Osteocyte (in vitro differentiated cells): ENCODE data around the gene LAT. TPM values are rescaled to one million over a fixed set of nuclear protein-coding genes. Genes with fewer than 3 reads are reported as not detected.

Source experiments
- DNase-seq: peaks from one replicate; pipeline ENCODE4 v3.0.0; 2021; ENCODE audit warnings: mixed read lengths; ENCODE audit not compliant: unreplicated experiment; ENCODE audit errors: extremely low spot score
- H3K27ac Mint-ChIP-seq: one replicate; pipeline ENCODE4 v1.8.0; 2021; ENCODE audit warnings: mild to moderate bottlenecking, mixed read lengths; ENCODE audit not compliant: unreplicated experiment
- H3K27me3 Mint-ChIP-seq: one replicate; pipeline ENCODE4 v1.8.0; 2021; ENCODE audit warnings: mixed read lengths; ENCODE audit not compliant: unreplicated experiment
- H3K36me3 Mint-ChIP-seq: one replicate; pipeline ENCODE4 v1.8.0; 2021; ENCODE audit warnings: mixed read lengths; ENCODE audit not compliant: unreplicated experiment
- H3K4me1 Mint-ChIP-seq: one replicate; pipeline ENCODE4 v1.8.0; 2021; ENCODE audit warnings: mixed read lengths; ENCODE audit not compliant: unreplicated experiment
- H3K4me3 Mint-ChIP-seq: one replicate; pipeline ENCODE4 v1.8.0; 2021; ENCODE audit warnings: mild to moderate bottlenecking, moderate library complexity, mixed read lengths; ENCODE audit not compliant: unreplicated experiment
- H3K9me3 Mint-ChIP-seq: one replicate; pipeline ENCODE4 v1.8.0; 2021; ENCODE audit warnings: mixed read lengths; ENCODE audit not compliant: unreplicated experiment
- total RNA-seq: library from RNA; stranded (reverse); gene quantifications from 2 replicates; pipeline ENCODE4 v1.2.1, GENCODE V29; 2021
- TF ChIP-seq, protein P1 (sequence below): fragments of 200-600 bp; sonication (generic); IDR thresholded peaks from 2 replicates; pipeline ENCODE4 v1.5.0; 2021; ENCODE audit warnings: antibody characterized with exemption, mild to moderate bottlenecking, moderate library complexity

Gene LAT
- total RNA-seq, 1 donor from 2014 or later, result 12.0 TPM

DNA sequence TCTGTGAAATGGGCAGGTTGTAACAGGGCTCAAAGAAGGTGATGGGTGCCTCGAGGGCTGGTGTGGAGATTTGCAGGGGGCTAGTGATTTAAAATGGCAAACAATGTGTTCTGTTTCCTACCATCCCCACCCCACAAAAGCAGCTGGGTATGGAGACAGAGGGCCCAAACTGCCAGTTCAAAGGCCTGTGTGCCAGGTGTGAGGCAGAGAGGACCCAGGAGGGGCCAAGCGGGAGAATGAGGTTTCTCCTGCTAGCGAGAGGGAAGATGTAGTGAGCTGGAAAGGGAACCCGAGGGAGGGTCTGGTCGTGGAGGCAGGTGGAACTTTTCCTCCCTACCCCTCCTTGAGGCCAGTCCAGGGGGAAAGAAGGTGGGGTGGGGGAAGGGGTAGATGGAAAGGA, 39.4 kb downstream of the LAT start:
- Mint-ChIP-seq H3K27ac (no peak overlapping the region), H3K9me3 (no peaks in the 10 kb centered on the region), H3K27me3 (peaks cover 4% of the 10 kb centered on the region), H3K4me1 (peaks cover 10% of the 10 kb centered on the region), H3K4me3 (no peak overlapping the region), H3K36me3 (no peaks in the 10 kb centered on the region)
- no peak for DNase-seq
- TF ChIP-seq, protein P1, sequence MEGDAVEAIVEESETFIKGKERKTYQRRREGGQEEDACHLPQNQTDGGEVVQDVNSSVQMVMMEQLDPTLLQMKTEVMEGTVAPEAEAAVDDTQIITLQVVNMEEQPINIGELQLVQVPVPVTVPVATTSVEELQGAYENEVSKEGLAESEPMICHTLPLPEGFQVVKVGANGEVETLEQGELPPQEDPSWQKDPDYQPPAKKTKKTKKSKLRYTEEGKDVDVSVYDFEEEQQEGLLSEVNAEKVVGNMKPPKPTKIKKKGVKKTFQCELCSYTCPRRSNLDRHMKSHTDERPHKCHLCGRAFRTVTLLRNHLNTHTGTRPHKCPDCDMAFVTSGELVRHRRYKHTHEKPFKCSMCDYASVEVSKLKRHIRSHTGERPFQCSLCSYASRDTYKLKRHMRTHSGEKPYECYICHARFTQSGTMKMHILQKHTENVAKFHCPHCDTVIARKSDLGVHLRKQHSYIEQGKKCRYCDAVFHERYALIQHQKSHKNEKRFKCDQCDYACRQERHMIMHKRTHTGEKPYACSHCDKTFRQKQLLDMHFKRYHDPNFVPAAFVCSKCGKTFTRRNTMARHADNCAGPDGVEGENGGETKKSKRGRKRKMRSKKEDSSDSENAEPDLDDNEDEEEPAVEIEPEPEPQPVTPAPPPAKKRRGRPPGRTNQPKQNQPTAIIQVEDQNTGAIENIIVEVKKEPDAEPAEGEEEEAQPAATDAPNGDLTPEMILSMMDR, result no peak

DNA sequence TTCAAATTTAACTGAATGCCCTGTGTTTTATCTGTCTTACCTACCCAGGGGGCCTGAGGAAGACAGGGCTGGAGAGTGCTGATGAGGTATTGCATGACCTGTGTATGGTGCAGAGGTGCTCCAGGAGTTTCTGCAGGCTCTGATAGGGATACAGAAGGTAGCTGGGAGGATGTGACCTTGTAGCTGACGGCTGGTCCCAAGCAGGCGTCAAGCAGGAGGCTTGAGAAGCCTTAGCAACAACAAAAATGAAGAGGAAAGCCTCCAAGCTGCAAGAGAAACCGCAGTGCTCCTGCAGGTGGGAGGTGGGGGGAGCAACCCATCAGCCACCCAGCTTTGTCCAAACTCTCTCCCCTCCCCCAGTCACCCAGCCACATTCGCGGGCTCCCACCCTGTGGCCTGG, 40.4 kb downstream of the LAT start:
- DNase-seq, result no peak
- H3K27me3 Mint-ChIP-seq, result peaks cover 2% of the 10 kb centered on the region
- no peaks in the 10 kb centered on the region for H3K9me3 Mint-ChIP-seq
- no peak overlapping the region for H3K4me3 Mint-ChIP-seq
- peaks cover 12% of the 10 kb centered on the region for H3K4me1 Mint-ChIP-seq
- TF ChIP-seq, protein P1, result no peak
- H3K27ac Mint-ChIP-seq, result no peak overlapping the region
- H3K36me3 Mint-ChIP-seq, result no peaks in the 10 kb centered on the region

- Mint-ChIP-seq H3K9me3 (no peaks in the 10 kb centered on the region), H3K27me3 (no peaks in the 10 kb centered on the region), H3K4me3 (no peak overlapping the region), H3K27ac (no peak overlapping the region), H3K36me3 (no peaks in the 10 kb centered on the region), H3K4me1 (peaks cover 12% of the 10 kb centered on the region)
- DNase-seq, result no peak
- TF ChIP-seq, protein P1, result no peak
Measured at GRCh38 chr16:29025735-29026134, 40.9 kb downstream of the LAT start.

DNA sequence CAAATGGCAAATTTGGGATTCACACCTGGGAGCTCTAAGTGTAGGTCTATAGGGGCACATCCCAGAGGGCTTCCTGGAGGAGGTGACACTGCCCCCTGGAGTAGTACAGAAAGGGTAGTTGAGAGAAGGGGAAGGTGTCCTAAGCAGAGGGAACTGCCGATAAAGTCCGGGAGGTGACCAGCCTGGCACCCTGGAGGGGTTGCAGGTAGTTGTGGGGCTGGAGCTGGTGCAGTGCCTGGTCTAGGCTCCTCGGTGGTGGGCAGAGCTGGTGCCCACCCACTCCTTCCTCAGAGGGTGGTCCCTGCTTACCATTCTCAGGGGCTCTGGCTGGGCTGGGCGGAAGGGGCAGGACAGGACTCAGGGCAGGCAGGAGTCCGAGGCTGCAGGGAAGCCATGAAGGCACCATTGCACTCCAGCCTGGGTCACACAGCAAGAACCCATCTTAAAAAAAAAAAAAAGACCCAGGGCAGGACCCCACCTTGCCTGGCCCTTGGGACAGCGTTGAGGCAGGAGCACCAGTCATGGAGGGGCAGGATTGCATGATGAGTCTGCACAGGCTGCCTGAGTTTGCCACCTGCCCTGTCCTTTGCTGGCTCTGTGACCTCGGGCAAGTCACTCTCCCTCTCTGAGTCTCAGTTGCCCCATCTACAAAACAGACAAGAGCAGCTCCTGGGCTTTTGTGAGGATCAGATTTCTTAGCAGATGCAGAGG, 43.8 kb downstream of the LAT start:
- peak overlapping the region; percentile 47 for H3K27ac Mint-ChIP-seq
- H3K36me3 Mint-ChIP-seq, result no peaks in the 10 kb centered on the region
- H3K9me3 Mint-ChIP-seq, result no peaks in the 10 kb centered on the region
- no peak overlapping the region for H3K4me3 Mint-ChIP-seq
- no peaks in the 10 kb centered on the region for H3K27me3 Mint-ChIP-seq
- TF ChIP-seq, protein P1, result no peak
- DNase-seq, result no peak
- peaks cover 12% of the 10 kb centered on the region for H3K4me1 Mint-ChIP-seq

- no peaks in the 10 kb centered on the region for H3K9me3 Mint-ChIP-seq
- peak overlapping the region; percentile 47 for H3K27ac Mint-ChIP-seq
- no peaks in the 10 kb centered on the region for H3K27me3 Mint-ChIP-seq
- H3K36me3 Mint-ChIP-seq, result no peaks in the 10 kb centered on the region
- TF ChIP-seq, protein P1, result no peak
- DNase-seq, result peak; percentile 88
- H3K4me1 Mint-ChIP-seq, result peaks cover 12% of the 10 kb centered on the region
- no peak overlapping the region for H3K4me3 Mint-ChIP-seq
Measured at GRCh38 chr16:29029168-29029994, 44.5 kb downstream of the LAT start.
